HepG2 (cell line): ENCODE results near the gene GLDN. TPM values are rescaled to one million over a fixed set of nuclear protein-coding genes. Genes with fewer than 3 reads are reported as not detected.

Source experiments
- ATF1 ChIP-seq: IDR thresholded peaks from 2 replicates; pipeline ENCODE4 v1.6.1; 2016; ENCODE audit warnings: mild to moderate bottlenecking, control low read depth
- CC2D1A ChIP-seq: sonication (generic); formaldehyde crosslinking; IDR thresholded peaks from 2 replicates; pipeline ENCODE4 v1.8.1; 2023; ENCODE audit warnings: mild to moderate bottlenecking, missing genetic modification reagents
- HDAC1 ChIP-seq: sonication (generic); formaldehyde crosslinking; IDR thresholded peaks from 2 replicates; pipeline ENCODE4 v1.5.1; 2020; ENCODE audit warnings: mild to moderate bottlenecking, missing genetic modification reagents
- KDM1A ChIP-seq: IDR thresholded peaks from 2 replicates; pipeline ENCODE4 v1.6.1; 2016; ENCODE audit warnings: missing compliant biosample characterization
- MTF1 ChIP-seq: sonication (generic); formaldehyde crosslinking; IDR thresholded peaks from 2 replicates; pipeline ENCODE4 v1.5.0; 2020; ENCODE audit warnings: missing genetic modification reagents
- MZF1 ChIP-seq: sonication (generic); formaldehyde crosslinking; IDR thresholded peaks from 2 replicates; pipeline ENCODE4 v1.8.1; 2023; ENCODE audit warnings: mild to moderate bottlenecking, missing genetic modification reagents, borderline replicate concordance
- NR1H2 ChIP-seq: sonication (generic); formaldehyde crosslinking; IDR thresholded peaks from 2 replicates; pipeline ENCODE4 v1.8.1; 2022; ENCODE audit warnings: low read depth, missing genetic modification reagents, borderline replicate concordance
- PCBP2 ChIP-seq: fragments of 200-400 bp; formaldehyde crosslinking; optimal IDR thresholded peaks from 2 replicates; pipeline ENCODE3; 2018; ENCODE audit warnings: low read length, low read depth; ENCODE audit not compliant: poor library complexity, severe bottlenecking
- PRPF4 ChIP-seq: fragments of 200-400 bp; formaldehyde crosslinking; IDR thresholded peaks from 2 replicates; pipeline ENCODE4 v1.6.1; 2016; ENCODE audit warnings: low read length, low read depth; ENCODE audit not compliant: poor library complexity, severe bottlenecking
- SMAD9 ChIP-seq: sonication (generic); formaldehyde crosslinking; IDR thresholded peaks from 2 replicates; pipeline ENCODE4 v1.5.1; 2020; ENCODE audit warnings: mild to moderate bottlenecking, missing genetic modification reagents
- SNAI1 ChIP-seq: sonication (generic); formaldehyde crosslinking; IDR thresholded peaks from 2 replicates; pipeline ENCODE4 v1.5.0; 2020; ENCODE audit warnings: mild to moderate bottlenecking, missing genetic modification reagents, borderline replicate concordance
- SOX6 ChIP-seq, 2 experiments: fragments of 450-650 bp in 1 of 2; sonication (generic) in 1 of 2; formaldehyde crosslinking in 1 of 2; IDR thresholded peaks; 2 replicates each; pipeline versions ENCODE4 v1.4.0 to v1.6.1; 2017 to 2020; ENCODE audit warnings: antibody characterized with exemption in 1 of 2, mild to moderate bottlenecking in 1 of 2, missing genetic modification reagents in 1 of 2
- ZNF329 ChIP-seq: sonication (generic); formaldehyde crosslinking; IDR thresholded peaks from 2 replicates; pipeline ENCODE4 v1.9.0; 2021; ENCODE audit warnings: low read depth, mild to moderate bottlenecking, missing genetic modification reagents
- ZZZ3 ChIP-seq: sonication (generic); formaldehyde crosslinking; IDR thresholded peaks from 2 replicates; pipeline ENCODE4 v1.4.0; 2020; ENCODE audit warnings: missing genetic modification reagents, mild to moderate bottlenecking, borderline replicate concordance
- polyA plus RNA-seq, 8 experiments: library from polyadenylated mRNA; depleted of rRNA in 3 of 8; stranded (reverse) in 7 of 8; unstranded in 1 of 8; fragments of >200 nt; fragmentation: Illumina TruSeq in 4 of 8; extraction: Trizol in 4 of 8; gene quantifications; 2 replicates each; pipeline versions ENCODE4 v1.2.1 to v1.2.3, GENCODE V29; 2011 to 2016; ENCODE audit warnings: low read depth in 4 of 8, missing spikeins in 1 of 8, mixed read lengths in 1 of 8; ENCODE audit not compliant: insufficient read depth in 1 of 8
- total RNA-seq, 5 experiments: library from RNA; depleted of rRNA; stranded (reverse); fragments of >200 nt; fragmentation: Illumina TruSeq; extraction: Trizol; gene quantifications; 2 replicates each; pipeline ENCODE4 v1.2.3, GENCODE V29; 2016; ENCODE audit warnings: low read depth in 1 of 5
- TF ChIP-seq, protein P1 (sequence below): sonication (generic); formaldehyde crosslinking; IDR thresholded peaks from 2 replicates; pipeline ENCODE4 v1.9.0; 2021; ENCODE audit warnings: missing genetic modification reagents, mild to moderate bottlenecking, borderline replicate concordance
- TF ChIP-seq, protein P2 (sequence below): sonication (generic); formaldehyde crosslinking; IDR thresholded peaks from 2 replicates; pipeline ENCODE4 v1.5.0; 2020; ENCODE audit warnings: mild to moderate bottlenecking, missing genetic modification reagents, borderline replicate concordance
- TF ChIP-seq, protein P3 (sequence below): sonication (generic); formaldehyde crosslinking; IDR thresholded peaks from 2 replicates; pipeline ENCODE4 v1.4.0; 2020; ENCODE audit warnings: mild to moderate bottlenecking, missing genetic modification reagents

The GLDN gene
- total and polyA plus RNA-seq, 2 of the 13 experiments (the other 11 are each of a cell fraction or from before 2014, with no cell fraction given) = 0.86 to 1.0 TPM

DNA sequence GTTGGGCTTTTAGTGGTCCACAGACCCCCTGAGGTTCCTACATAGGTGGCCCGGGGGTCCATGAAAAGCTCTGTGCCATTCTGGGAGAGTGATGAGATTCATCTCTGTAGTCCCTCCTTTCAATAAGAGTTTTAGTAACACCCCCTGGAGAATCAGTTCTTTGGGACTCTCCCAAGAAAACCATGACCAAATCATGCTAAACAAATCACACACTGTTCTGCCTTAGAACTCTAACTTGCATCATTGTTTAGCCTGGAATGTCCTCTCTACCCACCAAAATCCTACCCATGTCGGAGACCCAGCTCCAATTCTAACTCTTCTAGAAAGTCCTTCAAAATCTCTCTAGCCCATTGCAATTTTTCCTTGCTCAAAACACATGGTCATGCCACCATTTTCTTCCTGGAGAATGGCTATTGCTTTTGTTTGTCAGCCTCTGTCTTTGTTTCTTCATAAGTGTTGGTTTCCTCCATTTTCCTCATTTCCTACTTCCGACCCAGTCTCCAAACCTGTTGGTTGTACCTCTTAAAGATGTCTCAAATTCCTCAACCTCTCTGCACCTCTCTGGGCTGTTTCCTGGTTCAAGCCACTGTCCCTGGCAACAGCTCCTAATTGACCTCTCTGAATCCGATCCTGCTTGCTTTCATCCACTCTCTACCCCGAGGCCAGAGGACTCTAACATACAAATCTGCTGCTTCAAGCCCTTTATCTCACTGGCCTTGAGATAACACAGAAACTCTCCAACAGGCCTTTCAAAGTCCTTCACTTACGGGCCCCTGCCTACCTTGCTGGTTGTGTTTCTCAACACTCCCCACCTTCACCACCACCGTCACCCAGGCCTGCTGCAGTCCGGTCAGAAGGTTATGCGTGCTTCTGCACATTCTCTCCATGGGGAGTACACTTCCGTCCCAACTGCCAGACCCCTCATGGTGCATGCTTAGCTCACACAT, 26.8 kb upstream of the GLDN start (continued):
- TF ChIP-seq PRPF4 = no peak
- no peak for TF ChIP-seq PCBP2
- TF ChIP-seq CC2D1A (CRISPR knock-in tag) = no peak
- TF ChIP-seq, protein P1, sequence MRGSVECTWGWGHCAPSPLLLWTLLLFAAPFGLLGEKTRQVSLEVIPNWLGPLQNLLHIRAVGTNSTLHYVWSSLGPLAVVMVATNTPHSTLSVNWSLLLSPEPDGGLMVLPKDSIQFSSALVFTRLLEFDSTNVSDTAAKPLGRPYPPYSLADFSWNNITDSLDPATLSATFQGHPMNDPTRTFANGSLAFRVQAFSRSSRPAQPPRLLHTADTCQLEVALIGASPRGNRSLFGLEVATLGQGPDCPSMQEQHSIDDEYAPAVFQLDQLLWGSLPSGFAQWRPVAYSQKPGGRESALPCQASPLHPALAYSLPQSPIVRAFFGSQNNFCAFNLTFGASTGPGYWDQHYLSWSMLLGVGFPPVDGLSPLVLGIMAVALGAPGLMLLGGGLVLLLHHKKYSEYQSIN = no peak
- TF ChIP-seq SNAI1 (CRISPR knock-in tag) = no peak
- no peak for TF ChIP-seq MZF1 (CRISPR knock-in tag)
- 0 out of 2 replicates have a peak, but pooled peaks have one; percentile 30 for TF ChIP-seq KDM1A (CRISPR knock-in tag)
- peak; percentile 69 for TF ChIP-seq HDAC1 (CRISPR knock-in tag)
- no peak for TF ChIP-seq SMAD9
- TF ChIP-seq NR1H2 = no peak
- TF ChIP-seq ZZZ3 = no peak
- TF ChIP-seq, protein P2, sequence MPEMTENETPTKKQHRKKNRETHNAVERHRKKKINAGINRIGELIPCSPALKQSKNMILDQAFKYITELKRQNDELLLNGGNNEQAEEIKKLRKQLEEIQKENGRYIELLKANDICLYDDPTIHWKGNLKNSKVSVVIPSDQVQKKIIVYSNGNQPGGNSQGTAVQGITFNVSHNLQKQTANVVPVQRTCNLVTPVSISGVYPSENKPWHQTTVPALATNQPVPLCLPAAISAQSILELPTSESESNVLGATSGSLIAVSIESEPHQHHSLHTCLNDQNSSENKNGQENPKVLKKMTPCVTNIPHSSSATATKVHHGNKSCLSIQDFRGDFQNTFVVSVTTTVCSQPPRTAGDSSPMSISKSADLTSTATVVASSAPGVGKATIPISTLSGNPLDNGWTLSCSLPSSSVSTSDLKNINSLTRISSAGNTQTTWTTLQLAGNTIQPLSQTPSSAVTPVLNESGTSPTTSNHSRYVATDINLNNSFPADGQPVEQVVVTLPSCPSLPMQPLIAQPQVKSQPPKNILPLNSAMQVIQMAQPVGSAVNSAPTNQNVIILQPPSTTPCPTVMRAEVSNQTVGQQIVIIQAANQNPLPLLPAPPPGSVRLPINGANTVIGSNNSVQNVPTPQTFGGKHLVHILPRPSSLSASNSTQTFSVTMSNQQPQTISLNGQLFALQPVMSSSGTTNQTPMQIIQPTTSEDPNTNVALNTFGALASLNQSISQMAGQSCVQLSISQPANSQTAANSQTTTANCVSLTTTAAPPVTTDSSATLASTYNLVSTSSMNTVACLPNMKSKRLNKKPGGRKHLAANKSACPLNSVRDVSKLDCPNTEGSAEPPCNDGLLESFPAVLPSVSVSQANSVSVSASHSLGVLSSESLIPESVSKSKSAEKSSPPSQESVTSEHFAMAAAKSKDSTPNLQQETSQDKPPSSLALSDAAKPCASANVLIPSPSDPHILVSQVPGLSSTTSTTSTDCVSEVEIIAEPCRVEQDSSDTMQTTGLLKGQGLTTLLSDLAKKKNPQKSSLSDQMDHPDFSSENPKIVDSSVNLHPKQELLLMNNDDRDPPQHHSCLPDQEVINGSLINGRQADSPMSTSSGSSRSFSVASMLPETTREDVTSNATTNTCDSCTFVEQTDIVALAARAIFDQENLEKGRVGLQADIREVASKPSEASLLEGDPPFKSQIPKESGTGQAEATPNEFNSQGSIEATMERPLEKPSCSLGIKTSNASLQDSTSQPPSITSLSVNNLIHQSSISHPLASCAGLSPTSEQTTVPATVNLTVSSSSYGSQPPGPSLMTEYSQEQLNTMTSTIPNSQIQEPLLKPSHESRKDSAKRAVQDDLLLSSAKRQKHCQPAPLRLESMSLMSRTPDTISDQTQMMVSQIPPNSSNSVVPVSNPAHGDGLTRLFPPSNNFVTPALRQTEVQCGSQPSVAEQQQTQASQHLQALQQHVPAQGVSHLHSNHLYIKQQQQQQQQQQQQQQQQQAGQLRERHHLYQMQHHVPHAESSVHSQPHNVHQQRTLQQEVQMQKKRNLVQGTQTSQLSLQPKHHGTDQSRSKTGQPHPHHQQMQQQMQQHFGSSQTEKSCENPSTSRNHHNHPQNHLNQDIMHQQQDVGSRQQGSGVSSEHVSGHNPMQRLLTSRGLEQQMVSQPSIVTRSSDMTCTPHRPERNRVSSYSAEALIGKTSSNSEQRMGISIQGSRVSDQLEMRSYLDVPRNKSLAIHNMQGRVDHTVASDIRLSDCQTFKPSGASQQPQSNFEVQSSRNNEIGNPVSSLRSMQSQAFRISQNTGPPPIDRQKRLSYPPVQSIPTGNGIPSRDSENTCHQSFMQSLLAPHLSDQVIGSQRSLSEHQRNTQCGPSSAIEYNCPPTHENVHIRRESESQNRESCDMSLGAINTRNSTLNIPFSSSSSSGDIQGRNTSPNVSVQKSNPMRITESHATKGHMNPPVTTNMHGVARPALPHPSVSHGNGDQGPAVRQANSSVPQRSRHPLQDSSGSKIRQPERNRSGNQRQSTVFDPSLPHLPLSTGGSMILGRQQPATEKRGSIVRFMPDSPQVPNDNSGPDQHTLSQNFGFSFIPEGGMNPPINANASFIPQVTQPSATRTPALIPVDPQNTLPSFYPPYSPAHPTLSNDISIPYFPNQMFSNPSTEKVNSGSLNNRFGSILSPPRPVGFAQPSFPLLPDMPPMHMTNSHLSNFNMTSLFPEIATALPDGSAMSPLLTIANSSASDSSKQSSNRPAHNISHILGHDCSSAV (CRISPR knock-in tag) = no peak
- no peak for TF ChIP-seq MTF1 (CRISPR knock-in tag)
- no peak for TF ChIP-seq SOX6 (IDR thresholded peaks at IDR 0.05)
- peak; percentile 70; the same call in 1 of the 2 replicates for TF ChIP-seq SOX6 (CRISPR knock-in tag; IDR thresholded peaks at IDR 0.05)
- no peak for TF ChIP-seq ATF1 (CRISPR knock-in tag)
- TF ChIP-seq ZNF329 (CRISPR knock-in tag) = no peak
- TF ChIP-seq, protein P3, sequence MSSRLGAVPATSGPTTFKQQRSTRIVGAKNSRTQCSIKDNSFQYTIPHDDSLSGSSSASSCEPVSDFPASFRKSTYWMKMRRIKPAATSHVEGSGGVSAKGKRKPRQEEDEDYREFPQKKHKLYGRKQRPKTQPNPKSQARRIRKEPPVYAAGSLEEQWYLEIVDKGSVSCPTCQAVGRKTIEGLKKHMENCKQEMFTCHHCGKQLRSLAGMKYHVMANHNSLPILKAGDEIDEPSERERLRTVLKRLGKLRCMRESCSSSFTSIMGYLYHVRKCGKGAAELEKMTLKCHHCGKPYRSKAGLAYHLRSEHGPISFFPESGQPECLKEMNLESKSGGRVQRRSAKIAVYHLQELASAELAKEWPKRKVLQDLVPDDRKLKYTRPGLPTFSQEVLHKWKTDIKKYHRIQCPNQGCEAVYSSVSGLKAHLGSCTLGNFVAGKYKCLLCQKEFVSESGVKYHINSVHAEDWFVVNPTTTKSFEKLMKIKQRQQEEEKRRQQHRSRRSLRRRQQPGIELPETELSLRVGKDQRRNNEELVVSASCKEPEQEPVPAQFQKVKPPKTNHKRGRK (CRISPR knock-in tag) = no peak
